ENCODE measurements around the gene NCOA5. TPM values are rescaled to one million over a fixed set of nuclear protein-coding genes. Genes with fewer than 3 reads are reported as not detected.

Gene NCOA5
- total RNA-seq, 1 experiment from 2014 or later: 16.5 TPM

DNA sequence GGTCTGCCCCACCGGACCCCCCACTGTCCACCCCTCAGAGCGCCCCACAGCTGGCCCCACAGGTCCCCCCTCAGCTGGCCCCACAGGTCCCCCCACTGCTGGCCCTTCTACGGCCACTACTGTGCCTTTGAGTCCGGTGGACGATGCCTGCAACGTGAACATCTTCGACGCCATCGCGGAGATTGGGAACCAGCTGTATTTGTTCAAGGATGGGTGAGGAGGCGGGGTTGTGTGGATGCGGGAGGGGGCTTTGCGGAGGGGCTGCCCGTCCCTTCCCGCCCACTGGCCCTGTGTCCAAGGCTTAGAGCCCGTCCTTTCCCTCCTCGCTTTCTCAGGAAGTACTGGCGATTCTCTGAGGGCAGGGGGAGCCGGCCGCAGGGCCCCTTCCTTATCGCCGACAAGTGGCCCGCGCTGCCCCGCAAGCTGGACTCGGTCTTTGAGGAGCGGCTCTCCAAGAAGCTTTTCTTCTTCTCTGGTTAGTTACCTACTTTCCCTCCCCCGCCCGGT, 76.4 kb downstream of the NCOA5 start (continued):
- TF ChIP-seq, protein P1, sequence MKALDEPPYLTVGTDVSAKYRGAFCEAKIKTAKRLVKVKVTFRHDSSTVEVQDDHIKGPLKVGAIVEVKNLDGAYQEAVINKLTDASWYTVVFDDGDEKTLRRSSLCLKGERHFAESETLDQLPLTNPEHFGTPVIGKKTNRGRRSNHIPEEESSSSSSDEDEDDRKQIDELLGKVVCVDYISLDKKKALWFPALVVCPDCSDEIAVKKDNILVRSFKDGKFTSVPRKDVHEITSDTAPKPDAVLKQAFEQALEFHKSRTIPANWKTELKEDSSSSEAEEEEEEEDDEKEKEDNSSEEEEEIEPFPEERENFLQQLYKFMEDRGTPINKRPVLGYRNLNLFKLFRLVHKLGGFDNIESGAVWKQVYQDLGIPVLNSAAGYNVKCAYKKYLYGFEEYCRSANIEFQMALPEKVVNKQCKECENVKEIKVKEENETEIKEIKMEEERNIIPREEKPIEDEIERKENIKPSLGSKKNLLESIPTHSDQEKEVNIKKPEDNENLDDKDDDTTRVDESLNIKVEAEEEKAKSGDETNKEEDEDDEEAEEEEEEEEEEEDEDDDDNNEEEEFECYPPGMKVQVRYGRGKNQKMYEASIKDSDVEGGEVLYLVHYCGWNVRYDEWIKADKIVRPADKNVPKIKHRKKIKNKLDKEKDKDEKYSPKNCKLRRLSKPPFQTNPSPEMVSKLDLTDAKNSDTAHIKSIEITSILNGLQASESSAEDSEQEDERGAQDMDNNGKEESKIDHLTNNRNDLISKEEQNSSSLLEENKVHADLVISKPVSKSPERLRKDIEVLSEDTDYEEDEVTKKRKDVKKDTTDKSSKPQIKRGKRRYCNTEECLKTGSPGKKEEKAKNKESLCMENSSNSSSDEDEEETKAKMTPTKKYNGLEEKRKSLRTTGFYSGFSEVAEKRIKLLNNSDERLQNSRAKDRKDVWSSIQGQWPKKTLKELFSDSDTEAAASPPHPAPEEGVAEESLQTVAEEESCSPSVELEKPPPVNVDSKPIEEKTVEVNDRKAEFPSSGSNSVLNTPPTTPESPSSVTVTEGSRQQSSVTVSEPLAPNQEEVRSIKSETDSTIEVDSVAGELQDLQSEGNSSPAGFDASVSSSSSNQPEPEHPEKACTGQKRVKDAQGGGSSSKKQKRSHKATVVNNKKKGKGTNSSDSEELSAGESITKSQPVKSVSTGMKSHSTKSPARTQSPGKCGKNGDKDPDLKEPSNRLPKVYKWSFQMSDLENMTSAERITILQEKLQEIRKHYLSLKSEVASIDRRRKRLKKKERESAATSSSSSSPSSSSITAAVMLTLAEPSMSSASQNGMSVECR (CRISPR knock-in tag; IDR thresholded peaks at IDR 0.05; ENCODE audit: borderline replicate concordance): no peak
- TF ChIP-seq, protein P2, sequence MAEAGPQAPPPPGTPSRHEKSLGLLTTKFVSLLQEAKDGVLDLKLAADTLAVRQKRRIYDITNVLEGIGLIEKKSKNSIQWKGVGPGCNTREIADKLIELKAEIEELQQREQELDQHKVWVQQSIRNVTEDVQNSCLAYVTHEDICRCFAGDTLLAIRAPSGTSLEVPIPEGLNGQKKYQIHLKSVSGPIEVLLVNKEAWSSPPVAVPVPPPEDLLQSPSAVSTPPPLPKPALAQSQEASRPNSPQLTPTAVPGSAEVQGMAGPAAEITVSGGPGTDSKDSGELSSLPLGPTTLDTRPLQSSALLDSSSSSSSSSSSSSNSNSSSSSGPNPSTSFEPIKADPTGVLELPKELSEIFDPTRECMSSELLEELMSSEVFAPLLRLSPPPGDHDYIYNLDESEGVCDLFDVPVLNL (CRISPR knock-in tag; IDR thresholded peaks at IDR 0.05; ENCODE audit: borderline replicate concordance, low read depth): no peak
- no peak for TF ChIP-seq ZNF423 (CRISPR knock-in tag; IDR thresholded peaks at IDR 0.05)
- TF ChIP-seq, protein P3, sequence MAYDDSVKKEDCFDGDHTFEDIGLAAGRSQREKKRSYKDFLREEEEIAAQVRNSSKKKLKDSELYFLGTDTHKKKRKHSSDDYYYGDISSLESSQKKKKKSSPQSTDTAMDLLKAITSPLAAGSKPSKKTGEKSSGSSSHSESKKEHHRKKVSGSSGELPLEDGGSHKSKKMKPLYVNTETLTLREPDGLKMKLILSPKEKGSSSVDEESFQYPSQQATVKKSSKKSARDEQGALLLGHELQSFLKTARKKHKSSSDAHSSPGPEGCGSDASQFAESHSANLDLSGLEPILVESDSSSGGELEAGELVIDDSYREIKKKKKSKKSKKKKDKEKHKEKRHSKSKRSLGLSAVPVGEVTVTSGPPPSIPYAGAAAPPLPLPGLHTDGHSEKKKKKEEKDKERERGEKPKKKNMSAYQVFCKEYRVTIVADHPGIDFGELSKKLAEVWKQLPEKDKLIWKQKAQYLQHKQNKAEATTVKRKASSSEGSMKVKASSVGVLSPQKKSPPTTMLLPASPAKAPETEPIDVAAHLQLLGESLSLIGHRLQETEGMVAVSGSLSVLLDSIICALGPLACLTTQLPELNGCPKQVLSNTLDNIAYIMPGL (CRISPR knock-in tag; IDR thresholded peaks at IDR 0.05): no peak

DNA sequence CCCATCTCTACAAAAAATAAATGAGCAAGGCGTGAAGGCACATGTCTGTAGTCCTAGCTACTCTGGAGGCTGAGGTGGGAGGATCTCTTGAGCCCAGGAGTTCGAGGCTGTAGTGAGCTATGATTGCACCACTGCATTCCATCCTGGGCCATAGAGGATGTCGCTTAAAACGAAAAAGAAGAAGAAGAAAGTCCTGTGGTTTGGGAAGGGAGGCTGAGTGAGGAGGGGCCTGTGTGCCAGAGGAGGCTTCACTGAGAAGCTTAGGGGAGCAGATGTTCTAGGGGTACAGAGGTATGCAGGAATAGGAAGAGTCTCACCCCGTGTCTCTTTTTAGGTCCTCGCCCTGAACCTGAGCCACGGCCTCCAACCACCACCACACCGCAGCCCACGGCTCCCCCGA, 76.8 kb downstream of the NCOA5 start:
- no peak for ATAC-seq
- no peak overlapping the region for H3K27ac Mint-ChIP-seq
- ChIA-PET POLR2A (interaction anchor here (1.8 kb wide), 1 partner anchor 46 kb away, joined by 4 read pairs; no protein-coding TSS in a partner anchor), CTCF (interaction anchor here (0.6 to 6.2 kb wide), 28 partner anchors 10 to 388 kb away, joined by 3 to 235 read pairs (median 8); partner anchors contain the start of gene SLC12A5)
- TF ChIP-seq FOXP1 (CRISPR knock-in tag; IDR thresholded peaks at IDR 0.05; ENCODE audit: borderline replicate concordance) (no peak), NR2C2 (CRISPR knock-in tag; IDR thresholded peaks at IDR 0.05) (no peak), NR1H2 (CRISPR knock-in tag; IDR thresholded peaks at IDR 0.05) (no peak), PRRX2 (CRISPR knock-in tag; IDR thresholded peaks at IDR 0.05) (no peak), OVOL2 (CRISPR knock-in tag; IDR thresholded peaks at IDR 0.05; ENCODE audit: borderline replicate concordance) (no peak), ZNF121 (CRISPR knock-in tag; IDR thresholded peaks at IDR 0.05) (no peak), ZNF416 (CRISPR knock-in tag; IDR thresholded peaks at IDR 0.05) (no peak), JUN (CRISPR knock-in tag; IDR thresholded peaks at IDR 0.05) (no peak), GABPB1 (CRISPR knock-in tag; IDR thresholded peaks at IDR 0.05) (no peak), ZNF317 (CRISPR knock-in tag; IDR thresholded peaks at IDR 0.05; ENCODE audit: borderline replicate concordance, low read depth) (no peak)
- TF ChIP-seq, protein P2 (CRISPR knock-in tag; IDR thresholded peaks at IDR 0.05; ENCODE audit: borderline replicate concordance, low read depth): no peak
- TF ChIP-seq, protein P4, sequence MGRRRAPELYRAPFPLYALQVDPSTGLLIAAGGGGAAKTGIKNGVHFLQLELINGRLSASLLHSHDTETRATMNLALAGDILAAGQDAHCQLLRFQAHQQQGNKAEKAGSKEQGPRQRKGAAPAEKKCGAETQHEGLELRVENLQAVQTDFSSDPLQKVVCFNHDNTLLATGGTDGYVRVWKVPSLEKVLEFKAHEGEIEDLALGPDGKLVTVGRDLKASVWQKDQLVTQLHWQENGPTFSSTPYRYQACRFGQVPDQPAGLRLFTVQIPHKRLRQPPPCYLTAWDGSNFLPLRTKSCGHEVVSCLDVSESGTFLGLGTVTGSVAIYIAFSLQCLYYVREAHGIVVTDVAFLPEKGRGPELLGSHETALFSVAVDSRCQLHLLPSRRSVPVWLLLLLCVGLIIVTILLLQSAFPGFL (CRISPR knock-in tag; IDR thresholded peaks at IDR 0.05; ENCODE audit: borderline replicate concordance): no peak
- TF ChIP-seq, protein P5, sequence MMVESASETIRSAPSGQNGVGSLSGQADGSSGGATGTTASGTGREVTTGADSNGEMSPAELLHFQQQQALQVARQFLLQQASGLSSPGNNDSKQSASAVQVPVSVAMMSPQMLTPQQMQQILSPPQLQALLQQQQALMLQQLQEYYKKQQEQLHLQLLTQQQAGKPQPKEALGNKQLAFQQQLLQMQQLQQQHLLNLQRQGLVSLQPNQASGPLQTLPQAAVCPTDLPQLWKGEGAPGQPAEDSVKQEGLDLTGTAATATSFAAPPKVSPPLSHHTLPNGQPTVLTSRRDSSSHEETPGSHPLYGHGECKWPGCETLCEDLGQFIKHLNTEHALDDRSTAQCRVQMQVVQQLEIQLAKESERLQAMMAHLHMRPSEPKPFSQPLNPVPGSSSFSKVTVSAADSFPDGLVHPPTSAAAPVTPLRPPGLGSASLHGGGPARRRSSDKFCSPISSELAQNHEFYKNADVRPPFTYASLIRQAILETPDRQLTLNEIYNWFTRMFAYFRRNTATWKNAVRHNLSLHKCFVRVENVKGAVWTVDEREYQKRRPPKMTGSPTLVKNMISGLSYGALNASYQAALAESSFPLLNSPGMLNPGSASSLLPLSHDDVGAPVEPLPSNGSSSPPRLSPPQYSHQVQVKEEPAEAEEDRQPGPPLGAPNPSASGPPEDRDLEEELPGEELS (CRISPR knock-in tag; IDR thresholded peaks at IDR 0.05): no peak
- TF ChIP-seq, protein P6, sequence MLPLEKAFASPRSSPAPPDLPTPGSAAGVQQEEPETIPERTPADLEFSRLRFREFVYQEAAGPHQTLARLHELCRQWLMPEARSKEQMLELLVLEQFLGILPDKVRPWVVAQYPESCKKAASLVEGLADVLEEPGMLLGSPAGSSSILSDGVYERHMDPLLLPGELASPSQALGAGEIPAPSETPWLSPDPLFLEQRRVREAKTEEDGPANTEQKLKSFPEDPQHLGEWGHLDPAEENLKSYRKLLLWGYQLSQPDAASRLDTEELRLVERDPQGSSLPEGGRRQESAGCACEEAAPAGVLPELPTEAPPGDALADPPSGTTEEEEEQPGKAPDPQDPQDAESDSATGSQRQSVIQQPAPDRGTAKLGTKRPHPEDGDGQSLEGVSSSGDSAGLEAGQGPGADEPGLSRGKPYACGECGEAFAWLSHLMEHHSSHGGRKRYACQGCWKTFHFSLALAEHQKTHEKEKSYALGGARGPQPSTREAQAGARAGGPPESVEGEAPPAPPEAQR (CRISPR knock-in tag; IDR thresholded peaks at IDR 0.05): no peak
- TF ChIP-seq, protein P7, sequence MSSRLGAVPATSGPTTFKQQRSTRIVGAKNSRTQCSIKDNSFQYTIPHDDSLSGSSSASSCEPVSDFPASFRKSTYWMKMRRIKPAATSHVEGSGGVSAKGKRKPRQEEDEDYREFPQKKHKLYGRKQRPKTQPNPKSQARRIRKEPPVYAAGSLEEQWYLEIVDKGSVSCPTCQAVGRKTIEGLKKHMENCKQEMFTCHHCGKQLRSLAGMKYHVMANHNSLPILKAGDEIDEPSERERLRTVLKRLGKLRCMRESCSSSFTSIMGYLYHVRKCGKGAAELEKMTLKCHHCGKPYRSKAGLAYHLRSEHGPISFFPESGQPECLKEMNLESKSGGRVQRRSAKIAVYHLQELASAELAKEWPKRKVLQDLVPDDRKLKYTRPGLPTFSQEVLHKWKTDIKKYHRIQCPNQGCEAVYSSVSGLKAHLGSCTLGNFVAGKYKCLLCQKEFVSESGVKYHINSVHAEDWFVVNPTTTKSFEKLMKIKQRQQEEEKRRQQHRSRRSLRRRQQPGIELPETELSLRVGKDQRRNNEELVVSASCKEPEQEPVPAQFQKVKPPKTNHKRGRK (CRISPR knock-in tag; IDR thresholded peaks at IDR 0.05; ENCODE audit: borderline replicate concordance): no peak
- TF ChIP-seq, protein P3 (CRISPR knock-in tag; IDR thresholded peaks at IDR 0.05): no peak
- H3K4me1 Mint-ChIP-seq: peaks cover 48% of the 10 kb centered on the region
- DNase-seq (ENCODE audit: low spot score): no peak
- H3K27me3 Mint-ChIP-seq (ENCODE audit: low read depth): peaks cover 31% of the 10 kb centered on the region
- peak overlapping the region; percentile 50 for H3K4me3 Mint-ChIP-seq
- H3K9me3 Mint-ChIP-seq: peaks cover 3% of the 10 kb centered on the region; the same call in 1 of the 2 replicates
- H3K36me3 Mint-ChIP-seq: no peaks in the 10 kb centered on the region
